GM08714 (cell line): Measurements from ENCODE around the gene C2orf69.

ENCODE experiments used
- H3K4me3 ChIP-seq: fragments of 200-500 bp; sonication (Bioruptor generic); 2 replicates; pipeline ENCODE4 v1.5.1; 2014; ENCODE audit warnings: mild to moderate bottlenecking, low read length, inconsistent platforms
- ZNF274 ChIP-seq: IDR thresholded peaks from 2 replicates; pipeline ENCODE4 v1.6.1; 2012; ENCODE audit warnings: mild to moderate bottlenecking, low read depth, low read length

Gene C2orf69, protein sequence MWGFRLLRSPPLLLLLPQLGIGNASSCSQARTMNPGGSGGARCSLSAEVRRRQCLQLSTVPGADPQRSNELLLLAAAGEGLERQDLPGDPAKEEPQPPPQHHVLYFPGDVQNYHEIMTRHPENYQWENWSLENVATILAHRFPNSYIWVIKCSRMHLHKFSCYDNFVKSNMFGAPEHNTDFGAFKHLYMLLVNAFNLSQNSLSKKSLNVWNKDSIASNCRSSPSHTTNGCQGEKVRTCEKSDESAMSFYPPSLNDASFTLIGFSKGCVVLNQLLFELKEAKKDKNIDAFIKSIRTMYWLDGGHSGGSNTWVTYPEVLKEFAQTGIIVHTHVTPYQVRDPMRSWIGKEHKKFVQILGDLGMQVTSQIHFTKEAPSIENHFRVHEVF

GRCh38 chr2:199911052-199911876 lies at the start of gene C2orf69:
Gene C2orf69 (plus strand): TSS chr2:199911293. CDS start chr2:199911439, 146 bp downstream.
- peak within 1 kb of the TSS; percentile 88 for H3K4me3 ChIP-seq
- TF ChIP-seq ZNF274: no peak

GRCh38 chr2:199862788-199863187 lies 48.3 kb upstream of the C2orf69 start:
- TF ChIP-seq ZNF274: no peak

GRCh38 chr2:199865905-199866304 lies 45.2 kb upstream of the C2orf69 start:
- no peak for TF ChIP-seq ZNF274
- no peak overlapping the region for H3K4me3 ChIP-seq

More at GRCh38 chr2:199862788-199863187, 48.3 kb upstream of the C2orf69 start:
- no peak overlapping the region for H3K4me3 ChIP-seq

GRCh38 chr2:199868431-199869226 lies 42.5 kb upstream of the C2orf69 start:
- TF ChIP-seq ZNF274: no peak
- no peak overlapping the region for H3K4me3 ChIP-seq

GRCh38 chr2:199869227-199869541 lies 41.9 kb upstream of the C2orf69 start:
- no peak for TF ChIP-seq ZNF274
- H3K4me3 ChIP-seq: no peak overlapping the region

DNA sequence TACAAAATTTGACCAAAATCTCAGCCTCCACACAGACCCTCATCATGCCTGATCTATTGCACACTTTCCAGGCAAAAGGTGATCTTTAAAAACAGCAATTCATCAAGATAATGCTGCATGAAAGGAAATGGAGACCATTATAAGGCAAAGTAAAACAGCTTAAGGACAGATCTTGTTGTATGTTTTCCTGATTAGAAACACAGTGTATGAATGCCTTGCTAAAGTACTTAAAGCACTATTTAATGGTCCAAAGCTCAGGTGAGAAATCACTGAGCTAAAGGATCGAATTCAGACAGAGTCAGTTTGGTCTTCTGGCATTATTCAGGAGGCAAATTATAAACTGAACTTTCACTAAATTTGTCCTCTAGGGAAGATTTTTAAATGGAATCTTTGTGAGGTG lies 41.4 kb upstream of the C2orf69 start:
- no peak for TF ChIP-seq ZNF274
- H3K4me3 ChIP-seq: no peak overlapping the region

- H3K4me3 ChIP-seq: no peak overlapping the region
- no peak for TF ChIP-seq ZNF274
Observed at GRCh38 chr2:199870581-199870980, 40.5 kb upstream of the C2orf69 start.

- no peak overlapping the region for H3K4me3 ChIP-seq
- no peak for TF ChIP-seq ZNF274
Observed at GRCh38 chr2:199874209-199874608, 36.9 kb upstream of the C2orf69 start.

GRCh38 chr2:199875400-199875799 lies 35.7 kb upstream of the C2orf69 start:
- no peak for TF ChIP-seq ZNF274
- no peak overlapping the region for H3K4me3 ChIP-seq

- H3K4me3 ChIP-seq: no peak overlapping the region
- no peak for TF ChIP-seq ZNF274
Observed at GRCh38 chr2:199882667-199883066, 28.4 kb upstream of the C2orf69 start.

- no peak overlapping the region for H3K4me3 ChIP-seq
- TF ChIP-seq ZNF274: no peak
Observed at GRCh38 chr2:199883474-199884212, 27.4 kb upstream of the C2orf69 start.

GRCh38 chr2:199895406-199895805 lies 15.7 kb upstream of the C2orf69 start:
- no peak for TF ChIP-seq ZNF274
- H3K4me3 ChIP-seq: no peak overlapping the region

DNA sequence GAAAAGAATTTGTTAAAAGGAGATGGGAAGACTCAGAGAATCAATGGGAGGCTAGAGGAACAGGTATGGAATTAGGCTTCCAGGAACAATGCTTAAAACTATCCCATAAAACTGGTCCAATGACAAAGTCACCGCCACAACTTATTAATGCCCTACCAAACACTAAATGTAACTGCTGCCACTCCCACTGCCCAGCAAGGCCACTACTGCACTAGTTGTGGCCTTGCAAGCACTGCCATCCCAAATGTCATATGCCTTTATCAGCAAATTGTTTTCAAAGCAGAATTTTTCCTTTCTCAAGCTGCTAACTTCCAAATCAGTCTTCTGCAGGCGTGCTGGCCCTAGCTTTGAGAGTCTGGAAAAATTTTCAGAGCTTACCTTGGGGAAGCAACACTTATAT lies 14.5 kb upstream of the C2orf69 start:
- no peak overlapping the region for H3K4me3 ChIP-seq
- no peak for TF ChIP-seq ZNF274

- TF ChIP-seq ZNF274: no peak
- H3K4me3 ChIP-seq: no peak overlapping the region
Observed at GRCh38 chr2:199901942-199902341, 9.2 kb upstream of the C2orf69 start.
